Measurements from ENCODE around the gene SLC6A13.
"Not testable (repeated sequence)": the region's sequence is repeated elsewhere in the genome, so short reads cannot be mapped to it uniquely, and the experiment has no call there.

Gene SLC6A13

GRCh38 chr12:220946-221550, 41.6 kb downstream of the SLC6A13 start:
- DNase-seq (ENCODE audit: low read depth, low spot score) = no peak

GRCh38 chr12:220491-220890, 42.1 kb downstream of the SLC6A13 start:
- no peak overlapping the region for H3K4me3 ChIP-seq (ENCODE audit: low read length)
- no peak for DNase-seq (ENCODE audit: low read depth, low spot score)

More at GRCh38 chr12:220946-221550, 41.6 kb downstream of the SLC6A13 start:
- H3K4me3 ChIP-seq (ENCODE audit: low read length) = no peak overlapping the region

GRCh38 chr12:219891-220352, 42.7 kb downstream of the SLC6A13 start:
- no peak overlapping the region for H3K4me3 ChIP-seq (ENCODE audit: low read length)
- peak; percentile 79 for DNase-seq (ENCODE audit: low read depth, low spot score)

GRCh38 chr12:218728-219590, 43.7 kb downstream of the SLC6A13 start:
- no peak for DNase-seq (ENCODE audit: low read depth, low spot score)
- no peak overlapping the region for H3K4me3 ChIP-seq (ENCODE audit: low read length)

- H3K4me3 ChIP-seq (ENCODE audit: low read length) = no peak overlapping the region
- no peak for DNase-seq (ENCODE audit: low read depth, low spot score)
Observed at GRCh38 chr12:218221-218620, 44.4 kb downstream of the SLC6A13 start.

GRCh38 chr12:217029-217428, 45.6 kb downstream of the SLC6A13 start:
- not testable (repeated sequence) for H3K4me3 ChIP-seq (ENCODE audit: low read length); DNase-seq (ENCODE audit: low read depth, low spot score)

GRCh38 chr12:215116-215515, 47.5 kb downstream of the SLC6A13 start:
- H3K4me3 ChIP-seq (ENCODE audit: low read length) = no peak overlapping the region
- DNase-seq (ENCODE audit: low read depth, low spot score) = no peak

GRCh38 chr12:214003-214741, 48.5 kb downstream of the SLC6A13 start, which contains the start of gene SLC6A12:
Gene SLC6A12 (minus strand): TSS chr12:214157. CDS start chr12:209986, 4,171 bp downstream.
- no peak within 1 kb of the TSS for H3K4me3 ChIP-seq (ENCODE audit: low read length)
- no peak for DNase-seq (ENCODE audit: low read depth, low spot score)

- H3K4me3 ChIP-seq (ENCODE audit: low read length) = no peak overlapping the region
- DNase-seq (ENCODE audit: low read depth, low spot score) = no peak
Observed at GRCh38 chr12:213527-213932, 49.1 kb downstream of the SLC6A13 start.

- H3K4me3 ChIP-seq (ENCODE audit: low read length) = no peak overlapping the region
- DNase-seq (ENCODE audit: low read depth, low spot score) = no peak
Observed at GRCh38 chr12:212715-213526, 49.7 kb downstream of the SLC6A13 start.

GRCh38 chr12:212415-212714, 50.3 kb downstream of the SLC6A13 start:
- DNase-seq (ENCODE audit: low read depth, low spot score) = no peak
- H3K4me3 ChIP-seq (ENCODE audit: low read length) = no peak overlapping the region

- no peak for DNase-seq (ENCODE audit: low read depth, low spot score)
- no peak overlapping the region for H3K4me3 ChIP-seq (ENCODE audit: low read length)
Observed at GRCh38 chr12:211639-212414, 50.8 kb downstream of the SLC6A13 start.

- H3K4me3 ChIP-seq (ENCODE audit: low read length) = no peak overlapping the region
- DNase-seq (ENCODE audit: low read depth, low spot score) = no peak
Observed at GRCh38 chr12:211142-211465, 51.5 kb downstream of the SLC6A13 start.

GRCh38 chr12:210277-211141, 52.1 kb downstream of the SLC6A13 start:
- DNase-seq (ENCODE audit: low read depth, low spot score) = no peak
- H3K4me3 ChIP-seq (ENCODE audit: low read length) = no peak overlapping the region

- no peak overlapping the region for H3K4me3 ChIP-seq (ENCODE audit: low read length)
Observed at GRCh38 chr12:209851-210250, 52.8 kb downstream of the SLC6A13 start.

GRCh38 chr12:209246-209645, 53.4 kb downstream of the SLC6A13 start:
- DNase-seq (ENCODE audit: low read depth, low spot score) = no peak

More at GRCh38 chr12:209851-210250, 52.8 kb downstream of the SLC6A13 start:
- no peak for DNase-seq (ENCODE audit: low read depth, low spot score)

GRCh38 chr12:208813-209212, 53.8 kb downstream of the SLC6A13 start:
- H3K4me3 ChIP-seq (ENCODE audit: low read length) = no peak overlapping the region
- no peak for DNase-seq (ENCODE audit: low read depth, low spot score)

More at GRCh38 chr12:209246-209645, 53.4 kb downstream of the SLC6A13 start:
- H3K4me3 ChIP-seq (ENCODE audit: low read length) = no peak overlapping the region

- H3K4me3 ChIP-seq (ENCODE audit: low read length) = no peak overlapping the region
- no peak for DNase-seq (ENCODE audit: low read depth, low spot score)
Observed at GRCh38 chr12:207804-208203, 54.8 kb downstream of the SLC6A13 start.

All from Jurkat, Clone E6-1 (cell line).